GM12875 (cell line): ENCODE data around the gene FRMD4A.

Experiments used
- H3K4me3 ChIP-seq: one replicate; pipeline ENCODE4 v1.5.1; 2011; ENCODE audit warnings: low read depth, low read length, control low read depth
- CTCF ChIP-seq: IDR thresholded peaks from 2 replicates; pipeline ENCODE4 v1.5.1; 2011; ENCODE audit warnings: low read depth, mild to moderate bottlenecking, control low read depth, inconsistent platforms, low read length, moderate library complexity, borderline replicate concordance; ENCODE audit not compliant: insufficient read depth

Gene FRMD4A

GRCh38 chr10:13632440-13632839, 698.3 kb downstream of the FRMD4A start:
- no peak overlapping the region for H3K4me3 ChIP-seq
- no peak for TF ChIP-seq CTCF

GRCh38 chr10:13631594-13631993, 699.1 kb downstream of the FRMD4A start:
- TF ChIP-seq CTCF, result no peak

GRCh38 chr10:13630231-13630630, 700.5 kb downstream of the FRMD4A start:
- no peak for TF ChIP-seq CTCF
- H3K4me3 ChIP-seq, result no peak overlapping the region

More at GRCh38 chr10:13631594-13631993, 699.1 kb downstream of the FRMD4A start:
- H3K4me3 ChIP-seq, result no peak overlapping the region

- no peak overlapping the region for H3K4me3 ChIP-seq
- no peak for TF ChIP-seq CTCF
Observed at GRCh38 chr10:13629116-13629515, 701.6 kb downstream of the FRMD4A start.

GRCh38 chr10:13628661-13629060, 702.1 kb downstream of the FRMD4A start:
- H3K4me3 ChIP-seq, result no peak overlapping the region
- no peak for TF ChIP-seq CTCF

GRCh38 chr10:13627459-13628310, 703.0 kb downstream of the FRMD4A start:
- TF ChIP-seq CTCF, result no peak
- no peak overlapping the region for H3K4me3 ChIP-seq

- TF ChIP-seq CTCF, result no peak
- no peak overlapping the region for H3K4me3 ChIP-seq
Observed at GRCh38 chr10:13624630-13625029, 706.1 kb downstream of the FRMD4A start.
